Vein endothelial cell (primary cell): ENCODE data around the gene RBMY1E. TPM values are rescaled to one million over a fixed set of nuclear protein-coding genes. Genes with fewer than 3 reads are reported as not detected.

ENCODE experiments used
- total RNA-seq: library from RNA; depleted of rRNA; stranded (reverse); fragments of >200 nt; gene quantifications from 2 replicates; pipeline ENCODE4 v1.2.3, GENCODE V29; 2012

Gene RBMY1E
- total RNA-seq: not detected in 2 replicates

DNA sequence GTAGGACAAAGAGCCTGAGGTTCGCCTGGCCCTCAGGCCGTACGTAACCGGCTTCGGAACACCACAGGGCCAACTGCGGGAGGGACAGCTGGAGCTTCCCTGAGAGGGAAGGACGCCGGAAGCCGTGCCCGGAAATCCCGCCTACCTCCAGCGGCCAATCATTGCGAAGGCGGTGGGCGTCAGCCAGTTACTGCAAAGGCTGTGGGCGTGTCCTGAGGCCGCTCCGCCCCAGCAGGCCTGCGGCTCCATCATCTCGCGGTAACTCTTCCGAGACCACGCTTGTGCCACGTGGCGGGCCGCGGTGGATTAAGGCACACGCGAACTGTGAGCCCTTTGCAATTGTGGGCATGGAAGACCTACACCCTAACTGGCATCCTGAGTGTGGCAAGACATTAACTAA is at the start of gene RBMY1E:
RBMY1E (minus strand) TSS at position 101 of the 400 bp plus-strand sequence. CDS start 1,978 bp downstream, outside the sequence.

DNA sequence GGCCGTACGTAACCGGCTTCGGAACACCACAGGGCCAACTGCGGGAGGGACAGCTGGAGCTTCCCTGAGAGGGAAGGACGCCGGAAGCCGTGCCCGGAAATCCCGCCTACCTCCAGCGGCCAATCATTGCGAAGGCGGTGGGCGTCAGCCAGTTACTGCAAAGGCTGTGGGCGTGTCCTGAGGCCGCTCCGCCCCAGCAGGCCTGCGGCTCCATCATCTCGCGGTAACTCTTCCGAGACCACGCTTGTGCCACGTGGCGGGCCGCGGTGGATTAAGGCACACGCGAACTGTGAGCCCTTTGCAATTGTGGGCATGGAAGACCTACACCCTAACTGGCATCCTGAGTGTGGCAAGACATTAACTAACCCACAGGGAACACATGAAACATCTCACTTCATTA is 23.4 kb downstream of the RBMY1E start, which contains the start of gene RBMY1D:
RBMY1D (minus strand) TSS at position 101 of the 400 bp plus-strand sequence. CDS start 2,013 bp downstream, outside the sequence.

Other genes starting within 250 kb of the RBMY1E start
- gene RBMY1D, start 23.5 kb downstream of the RBMY1E start, total RNA-seq: not detected in 2 replicates